Pulmonary artery endothelial cell (primary cell): ENCODE results near the gene SLC35F3. TPM values are rescaled to one million over a fixed set of nuclear protein-coding genes. Genes with fewer than 3 reads are reported as not detected.

ENCODE experiments used
- DNase-seq: peaks from one replicate; pipeline ENCODE4 v3.0.0-alpha.2; 2011; ENCODE audit warnings: low read depth, low spot score
- total RNA-seq: library from RNA; depleted of rRNA; stranded (reverse); fragments of >200 nt; gene quantifications from 2 replicates; pipeline ENCODE4 v1.2.3, GENCODE V29; 2014

The SLC35F3 gene
- total RNA-seq, 1 donor from 2014 or later, result not detected

- peak; percentile 19 for DNase-seq
These were observed 410.6 kb downstream of the SLC35F3 start for GRCh38 chr1:234315091-234315541.

- no peak for DNase-seq
These were observed 411.1 kb downstream of the SLC35F3 start for GRCh38 chr1:234315588-234315987.

GRCh38 chr1:234316486-234316885, 412.0 kb downstream of the SLC35F3 start:
- no peak for DNase-seq

- DNase-seq, result no peak
These were observed 412.5 kb downstream of the SLC35F3 start for GRCh38 chr1:234316937-234317336.

GRCh38 chr1:234320069-234320468, 415.6 kb downstream of the SLC35F3 start:
- no peak for DNase-seq

- DNase-seq, result no peak
These were observed 416.1 kb downstream of the SLC35F3 start for GRCh38 chr1:234320549-234320948.

- DNase-seq, result no peak
These were observed 416.8 kb downstream of the SLC35F3 start for GRCh38 chr1:234321231-234321630.

GRCh38 chr1:234322097-234322496, 417.6 kb downstream of the SLC35F3 start:
- no peak for DNase-seq

- DNase-seq, result peak; percentile 8
These were observed 418.5 kb downstream of the SLC35F3 start for GRCh38 chr1:234322979-234323378.

GRCh38 chr1:234324821-234325220, 420.3 kb downstream of the SLC35F3 start:
- DNase-seq, result no peak

GRCh38 chr1:234325878-234326496, 421.5 kb downstream of the SLC35F3 start:
- no peak for DNase-seq

- DNase-seq, result no peak
These were observed 422.3 kb downstream of the SLC35F3 start for GRCh38 chr1:234326497-234327366.

GRCh38 chr1:234327577-234328164, 423.2 kb downstream of the SLC35F3 start:
- no peak for DNase-seq

- no peak for DNase-seq
These were observed 426.4 kb downstream of the SLC35F3 start for GRCh38 chr1:234330843-234331215.

GRCh38 chr1:234331507-234331906, 427.0 kb downstream of the SLC35F3 start:
- DNase-seq, result no peak

- DNase-seq, result no peak
These were observed 431.9 kb downstream of the SLC35F3 start for GRCh38 chr1:234336359-234336758.

GRCh38 chr1:234337233-234337632, 432.8 kb downstream of the SLC35F3 start:
- no peak for DNase-seq

- no peak for DNase-seq
These were observed 436.1 kb downstream of the SLC35F3 start for GRCh38 chr1:234340528-234340927.

GRCh38 chr1:234342774-234343173, 438.3 kb downstream of the SLC35F3 start:
- no peak for DNase-seq

- DNase-seq, result no peak
These were observed 440.8 kb downstream of the SLC35F3 start for GRCh38 chr1:234345237-234345636.

GRCh38 chr1:234348964-234349363, 444.5 kb downstream of the SLC35F3 start:
- DNase-seq, result no peak

- no peak for DNase-seq
These were observed 451.5 kb downstream of the SLC35F3 start for GRCh38 chr1:234355782-234356510.
